Osteoblast (primary cell): Measurements from ENCODE around the gene FGF11. TPM values are rescaled to one million over a fixed set of nuclear protein-coding genes. Genes with fewer than 3 reads are reported as not detected.

ENCODE experiments used
- DNase-seq: peaks from one replicate; pipeline ENCODE4 v3.0.0; 2011; ENCODE audit warnings: low spot score, mixed read lengths; ENCODE audit not compliant: insufficient read length; ENCODE audit errors: missing footprints
- H2AFZ ChIP-seq: 2 replicates; pipeline ENCODE4 v1.6.0; 2011; ENCODE audit warnings: mild to moderate bottlenecking, low read length
- H3K27ac ChIP-seq: 2 replicates; pipeline ENCODE4 v1.5.1; 2011; ENCODE audit warnings: mild to moderate bottlenecking, low read depth, low read length, moderate library complexity
- H3K27me3 ChIP-seq: 2 replicates; pipeline ENCODE4 v1.6.0; 2012; ENCODE audit warnings: mild to moderate bottlenecking, control low read depth, inconsistent platforms, low read length, moderate library complexity; ENCODE audit not compliant: insufficient read depth
- H3K36me3 ChIP-seq: 2 replicates; pipeline ENCODE4 v1.5.1; 2011; ENCODE audit warnings: mild to moderate bottlenecking, low read length, control low read depth, moderate library complexity; ENCODE audit not compliant: insufficient read depth
- H3K4me1 ChIP-seq: 2 replicates; pipeline ENCODE4 v1.5.1; 2011; ENCODE audit warnings: mild to moderate bottlenecking, low read length, control low read depth, moderate library complexity; ENCODE audit not compliant: insufficient read depth
- H3K4me2 ChIP-seq: 2 replicates; pipeline ENCODE4 v1.6.0; 2011; ENCODE audit warnings: mild to moderate bottlenecking, low read length; ENCODE audit not compliant: insufficient read depth
- H3K4me3 ChIP-seq: fragments of 200-600 bp; sonication (generic); 3 replicates; pipeline ENCODE4 v1.5.1; 2012; ENCODE audit warnings: mild to moderate bottlenecking, low read length, inconsistent platforms; ENCODE audit not compliant: insufficient read depth
- H3K79me2 ChIP-seq: 2 replicates; pipeline ENCODE4 v1.6.0; 2012; ENCODE audit warnings: mild to moderate bottlenecking, low read length, control low read depth, inconsistent platforms; ENCODE audit not compliant: insufficient read depth
- H3K9me3 ChIP-seq: 2 replicates; pipeline ENCODE4 v1.5.1; 2011; ENCODE audit warnings: low read depth, low read length, control low read depth
- H4K20me1 ChIP-seq: 2 replicates; pipeline ENCODE4 v1.6.0; 2012; ENCODE audit warnings: mild to moderate bottlenecking, low read length, control low read depth; ENCODE audit not compliant: insufficient read depth
- CTCF ChIP-seq: IDR thresholded peaks from 2 replicates; pipeline ENCODE4 v1.5.1; 2011; ENCODE audit warnings: mild to moderate bottlenecking, low read depth, low read length, moderate library complexity; ENCODE audit errors: extremely low read depth
- total RNA-seq: library from RNA; depleted of rRNA; stranded (reverse); fragments of >200 nt; gene quantifications from 2 replicates; pipeline ENCODE4 v1.2.3, GENCODE V29; 2012

FGF11 gene
- total RNA-seq, 1 donor: 0.36 TPM

- no peak overlapping the region for H3K4me2 ChIP-seq
- H3K4me1 ChIP-seq: peaks cover 14% of the 10 kb centered on the region
- peak; percentile 67 for DNase-seq
Observed at GRCh38 chr17:7448461-7448860, 9.1 kb downstream of the FGF11 start.

GRCh38 chr17:7459961-7460545 lies 20.7 kb downstream of the FGF11 start:
- peaks cover 19% of the 10 kb centered on the region for H3K36me3 ChIP-seq
- TF ChIP-seq CTCF: no peak
- no peaks in the 10 kb centered on the region for H3K27me3 ChIP-seq
- H2AFZ ChIP-seq: no peak overlapping the region
- DNase-seq: peak; percentile 86
- peaks cover 4% of the 10 kb centered on the region for H4K20me1 ChIP-seq
- no peak overlapping the region for H3K4me2 ChIP-seq
- H3K27ac ChIP-seq: no peak overlapping the region
- H3K4me3 ChIP-seq: no peak overlapping the region
- H3K79me2 ChIP-seq: peaks cover 4% of the 10 kb centered on the region
- no peaks in the 10 kb centered on the region for H3K4me1 ChIP-seq
- no peaks in the 10 kb centered on the region for H3K9me3 ChIP-seq

More at GRCh38 chr17:7448461-7448860, 9.1 kb downstream of the FGF11 start:
- Histone ChIP-seq H4K20me1 (no peaks in the 10 kb centered on the region), H3K79me2 (no peaks in the 10 kb centered on the region), H3K9me3 (no peaks in the 10 kb centered on the region), H3K27me3 (peaks cover 29% of the 10 kb centered on the region), H3K27ac (no peak overlapping the region), H2AFZ (no peak overlapping the region), H3K4me3 (no peak overlapping the region), H3K36me3 (no peaks in the 10 kb centered on the region)
- TF ChIP-seq CTCF: no peak

GRCh38 chr17:7460850-7461660 lies 21.7 kb downstream of the FGF11 start:
- Histone ChIP-seq H3K4me1 (no peaks in the 10 kb centered on the region), H3K79me2 (peaks cover 11% of the 10 kb centered on the region), H3K36me3 (peaks cover 23% of the 10 kb centered on the region), H2AFZ (no peak overlapping the region), H4K20me1 (peaks cover 8% of the 10 kb centered on the region), H3K4me2 (no peak overlapping the region), H3K27me3 (no peaks in the 10 kb centered on the region), H3K9me3 (no peaks in the 10 kb centered on the region), H3K27ac (no peak overlapping the region), H3K4me3 (no peak overlapping the region)
- TF ChIP-seq CTCF: no peak
- peak; percentile 58 for DNase-seq
